Right lobe of liver (tissue), 4 donors: ENCODE measurements around the gene KHDC4.

Experiments
- POLR2A ChIP-seq: fragments of 450-650 bp; IDR thresholded peaks from one replicate; pipeline ENCODE4 v1.6.1; 2017; ENCODE audit warnings: antibody characterized with exemption, mild to moderate bottlenecking
- TF ChIP-seq, protein P1 (sequence below), 4 donors: fragments of 200-600 bp in 3 of 4; fragments of 450-650 bp in 1 of 4; IDR thresholded peaks; one replicate each; pipeline versions ENCODE4 v1.5.1 to v1.8.0; 2016 to 2022; ENCODE audit warnings: antibody characterized with exemption in 4 of 4, mild to moderate bottlenecking in 2 of 4
- donor health status: DM: no; HTN: no; CAD: no.
- donor health status: DM: no; HTN: no; CAD: no.
- donor health status: DM: no; HTN: yes; CAD: no.

DNA sequence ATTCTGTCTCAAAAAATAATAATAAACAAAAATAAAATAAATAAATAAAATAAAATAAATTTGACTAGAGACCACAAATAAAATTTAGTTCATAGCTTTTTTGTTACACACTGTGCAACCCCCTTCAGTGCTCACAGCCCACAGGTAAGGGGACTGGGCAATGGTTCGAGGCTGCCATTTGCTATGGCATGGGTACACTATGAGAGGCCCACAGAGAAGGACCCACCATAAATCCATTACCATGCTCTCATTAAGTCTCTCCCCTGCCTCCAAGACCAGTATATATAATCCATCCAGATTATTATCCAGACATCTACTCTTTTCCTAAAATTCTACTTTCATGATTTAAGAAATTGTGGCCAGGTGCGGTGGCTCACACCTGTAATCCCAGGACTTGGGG, 14.4 kb downstream of the KHDC4 start:
- TF ChIP-seq, protein P1, sequence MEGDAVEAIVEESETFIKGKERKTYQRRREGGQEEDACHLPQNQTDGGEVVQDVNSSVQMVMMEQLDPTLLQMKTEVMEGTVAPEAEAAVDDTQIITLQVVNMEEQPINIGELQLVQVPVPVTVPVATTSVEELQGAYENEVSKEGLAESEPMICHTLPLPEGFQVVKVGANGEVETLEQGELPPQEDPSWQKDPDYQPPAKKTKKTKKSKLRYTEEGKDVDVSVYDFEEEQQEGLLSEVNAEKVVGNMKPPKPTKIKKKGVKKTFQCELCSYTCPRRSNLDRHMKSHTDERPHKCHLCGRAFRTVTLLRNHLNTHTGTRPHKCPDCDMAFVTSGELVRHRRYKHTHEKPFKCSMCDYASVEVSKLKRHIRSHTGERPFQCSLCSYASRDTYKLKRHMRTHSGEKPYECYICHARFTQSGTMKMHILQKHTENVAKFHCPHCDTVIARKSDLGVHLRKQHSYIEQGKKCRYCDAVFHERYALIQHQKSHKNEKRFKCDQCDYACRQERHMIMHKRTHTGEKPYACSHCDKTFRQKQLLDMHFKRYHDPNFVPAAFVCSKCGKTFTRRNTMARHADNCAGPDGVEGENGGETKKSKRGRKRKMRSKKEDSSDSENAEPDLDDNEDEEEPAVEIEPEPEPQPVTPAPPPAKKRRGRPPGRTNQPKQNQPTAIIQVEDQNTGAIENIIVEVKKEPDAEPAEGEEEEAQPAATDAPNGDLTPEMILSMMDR (IDR thresholded peaks at IDR 0.05) = no peak
- TF ChIP-seq POLR2A = no peak
